A549 (cell line): ENCODE results near the gene APOBEC3H.
"Not testable (repeated sequence)": the region's sequence is repeated elsewhere in the genome, so short reads cannot be mapped to it uniquely, and the experiment has no call there.

Experiments used
- POLR2A ChIP-seq: IDR thresholded peaks from 2 replicates; pipeline ENCODE4 v1.6.1; 2012; ENCODE audit warnings: mild to moderate bottlenecking, low read length
- SMC3 ChIP-seq: fragments of >200 bp; sonication (Bioruptor Twin); formaldehyde crosslinking; IDR thresholded peaks from 3 replicates; pipeline ENCODE4 v1.6.1; 2018; ENCODE audit warnings: inconsistent platforms
- ZNF302 ChIP-seq: fragments of 250-450 bp; sonication (Bioruptor Pico); IDR thresholded peaks from 2 replicates; pipeline ENCODE4 v1.9.0; 2021; ENCODE audit warnings: inconsistent platforms, mild to moderate bottlenecking, moderate library complexity
- TF ChIP-seq, protein P1 (sequence below): fragments of >200 bp; sonication (Bioruptor Twin); formaldehyde crosslinking; IDR thresholded peaks from 3 replicates; pipeline ENCODE4 v1.5.1; 2016
- TF ChIP-seq, protein P2 (sequence below): IDR thresholded peaks from 2 replicates; pipeline ENCODE4 v1.6.1; 2012
- TF ChIP-seq, protein P3 (sequence below): IDR thresholded peaks from 2 replicates; pipeline ENCODE4 v1.6.1; 2012

DNA sequence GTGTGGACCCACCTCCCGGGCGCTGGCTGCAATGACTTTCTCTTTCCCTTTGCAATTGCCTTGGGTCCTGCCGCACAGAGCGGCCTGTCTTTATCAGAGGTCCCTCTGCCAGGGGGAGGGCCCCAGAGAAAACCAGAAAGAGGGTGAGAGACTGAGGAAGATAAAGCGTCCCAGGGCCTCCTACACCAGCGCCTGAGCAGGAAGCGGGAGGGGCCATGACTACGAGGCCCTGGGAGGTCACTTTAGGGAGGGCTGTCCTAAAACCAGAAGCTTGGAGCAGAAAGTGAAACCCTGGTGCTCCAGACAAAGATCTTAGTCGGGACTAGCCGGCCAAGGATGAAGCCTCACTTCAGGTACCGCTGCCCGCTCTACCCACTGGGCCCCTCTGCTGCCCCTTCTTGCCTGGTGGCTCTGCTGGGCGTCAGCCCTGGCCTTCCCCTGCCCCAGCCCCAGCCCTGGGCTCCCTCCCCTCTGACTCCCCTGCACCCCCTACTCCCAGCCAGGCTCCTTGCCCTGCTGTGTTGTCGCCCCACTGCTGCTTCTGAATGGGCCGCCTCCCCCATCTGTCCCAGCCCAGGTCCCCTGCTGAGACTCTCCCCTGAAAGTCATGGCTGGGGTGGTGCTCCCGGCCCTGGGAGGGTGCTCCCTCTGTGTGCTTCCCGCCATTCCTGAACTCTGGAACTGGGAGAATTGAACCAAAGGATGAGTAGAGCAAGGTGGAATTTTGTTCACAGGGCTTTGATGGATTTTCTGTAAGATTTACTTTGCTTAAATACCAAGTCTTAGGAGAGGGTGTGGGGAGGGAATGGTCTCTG is 19.8 kb upstream of the APOBEC3H start, which contains the start of gene APOBEC3G:
- TF ChIP-seq, protein P1, sequence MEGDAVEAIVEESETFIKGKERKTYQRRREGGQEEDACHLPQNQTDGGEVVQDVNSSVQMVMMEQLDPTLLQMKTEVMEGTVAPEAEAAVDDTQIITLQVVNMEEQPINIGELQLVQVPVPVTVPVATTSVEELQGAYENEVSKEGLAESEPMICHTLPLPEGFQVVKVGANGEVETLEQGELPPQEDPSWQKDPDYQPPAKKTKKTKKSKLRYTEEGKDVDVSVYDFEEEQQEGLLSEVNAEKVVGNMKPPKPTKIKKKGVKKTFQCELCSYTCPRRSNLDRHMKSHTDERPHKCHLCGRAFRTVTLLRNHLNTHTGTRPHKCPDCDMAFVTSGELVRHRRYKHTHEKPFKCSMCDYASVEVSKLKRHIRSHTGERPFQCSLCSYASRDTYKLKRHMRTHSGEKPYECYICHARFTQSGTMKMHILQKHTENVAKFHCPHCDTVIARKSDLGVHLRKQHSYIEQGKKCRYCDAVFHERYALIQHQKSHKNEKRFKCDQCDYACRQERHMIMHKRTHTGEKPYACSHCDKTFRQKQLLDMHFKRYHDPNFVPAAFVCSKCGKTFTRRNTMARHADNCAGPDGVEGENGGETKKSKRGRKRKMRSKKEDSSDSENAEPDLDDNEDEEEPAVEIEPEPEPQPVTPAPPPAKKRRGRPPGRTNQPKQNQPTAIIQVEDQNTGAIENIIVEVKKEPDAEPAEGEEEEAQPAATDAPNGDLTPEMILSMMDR, result not testable (repeated sequence)
- TF ChIP-seq ZNF302 (CRISPR knock-in tag); POLR2A; SMC3: not testable (repeated sequence)
- TF ChIP-seq, protein P2, sequence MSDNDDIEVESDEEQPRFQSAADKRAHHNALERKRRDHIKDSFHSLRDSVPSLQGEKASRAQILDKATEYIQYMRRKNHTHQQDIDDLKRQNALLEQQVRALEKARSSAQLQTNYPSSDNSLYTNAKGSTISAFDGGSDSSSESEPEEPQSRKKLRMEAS, result not testable (repeated sequence)
- TF ChIP-seq, protein P3, sequence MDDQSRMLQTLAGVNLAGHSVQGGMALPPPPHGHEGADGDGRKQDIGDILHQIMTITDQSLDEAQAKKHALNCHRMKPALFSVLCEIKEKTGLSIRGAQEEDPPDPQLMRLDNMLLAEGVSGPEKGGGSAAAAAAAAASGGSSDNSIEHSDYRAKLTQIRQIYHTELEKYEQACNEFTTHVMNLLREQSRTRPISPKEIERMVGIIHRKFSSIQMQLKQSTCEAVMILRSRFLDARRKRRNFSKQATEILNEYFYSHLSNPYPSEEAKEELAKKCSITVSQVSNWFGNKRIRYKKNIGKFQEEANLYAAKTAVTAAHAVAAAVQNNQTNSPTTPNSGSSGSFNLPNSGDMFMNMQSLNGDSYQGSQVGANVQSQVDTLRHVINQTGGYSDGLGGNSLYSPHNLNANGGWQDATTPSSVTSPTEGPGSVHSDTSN, result not testable (repeated sequence)
